Measurements from ENCODE around the gene VILL. TPM values are rescaled to one million over a fixed set of nuclear protein-coding genes. Genes with fewer than 3 reads are reported as not detected.

The VILL gene
- total RNA-seq, 1 donor from 2014 or later, result 2.3 TPM

- Mint-ChIP-seq H3K4me3 (ENCODE audit: unreplicated experiment) (no peak overlapping the region), H3K4me1 (ENCODE audit: unreplicated experiment) (peaks cover 36% of the 10 kb centered on the region), H3K36me3 (ENCODE audit: unreplicated experiment) (peaks cover 41% of the 10 kb centered on the region), H3K9me3 (ENCODE audit: unreplicated experiment) (peaks cover 8% of the 10 kb centered on the region), H3K27ac (ENCODE audit: unreplicated experiment) (peak overlapping the region; percentile 88), H3K27me3 (ENCODE audit: unreplicated experiment) (no peaks in the 10 kb centered on the region)
- TF ChIP-seq, protein P1, sequence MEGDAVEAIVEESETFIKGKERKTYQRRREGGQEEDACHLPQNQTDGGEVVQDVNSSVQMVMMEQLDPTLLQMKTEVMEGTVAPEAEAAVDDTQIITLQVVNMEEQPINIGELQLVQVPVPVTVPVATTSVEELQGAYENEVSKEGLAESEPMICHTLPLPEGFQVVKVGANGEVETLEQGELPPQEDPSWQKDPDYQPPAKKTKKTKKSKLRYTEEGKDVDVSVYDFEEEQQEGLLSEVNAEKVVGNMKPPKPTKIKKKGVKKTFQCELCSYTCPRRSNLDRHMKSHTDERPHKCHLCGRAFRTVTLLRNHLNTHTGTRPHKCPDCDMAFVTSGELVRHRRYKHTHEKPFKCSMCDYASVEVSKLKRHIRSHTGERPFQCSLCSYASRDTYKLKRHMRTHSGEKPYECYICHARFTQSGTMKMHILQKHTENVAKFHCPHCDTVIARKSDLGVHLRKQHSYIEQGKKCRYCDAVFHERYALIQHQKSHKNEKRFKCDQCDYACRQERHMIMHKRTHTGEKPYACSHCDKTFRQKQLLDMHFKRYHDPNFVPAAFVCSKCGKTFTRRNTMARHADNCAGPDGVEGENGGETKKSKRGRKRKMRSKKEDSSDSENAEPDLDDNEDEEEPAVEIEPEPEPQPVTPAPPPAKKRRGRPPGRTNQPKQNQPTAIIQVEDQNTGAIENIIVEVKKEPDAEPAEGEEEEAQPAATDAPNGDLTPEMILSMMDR (IDR thresholded peaks at IDR 0.05), result no peak
- peak; percentile 21 for DNase-seq (ENCODE audit: extremely low spot score, unreplicated experiment)
These were observed 34.5 kb upstream of the VILL start for GRCh38 chr3:37955918-37956707.

DNA sequence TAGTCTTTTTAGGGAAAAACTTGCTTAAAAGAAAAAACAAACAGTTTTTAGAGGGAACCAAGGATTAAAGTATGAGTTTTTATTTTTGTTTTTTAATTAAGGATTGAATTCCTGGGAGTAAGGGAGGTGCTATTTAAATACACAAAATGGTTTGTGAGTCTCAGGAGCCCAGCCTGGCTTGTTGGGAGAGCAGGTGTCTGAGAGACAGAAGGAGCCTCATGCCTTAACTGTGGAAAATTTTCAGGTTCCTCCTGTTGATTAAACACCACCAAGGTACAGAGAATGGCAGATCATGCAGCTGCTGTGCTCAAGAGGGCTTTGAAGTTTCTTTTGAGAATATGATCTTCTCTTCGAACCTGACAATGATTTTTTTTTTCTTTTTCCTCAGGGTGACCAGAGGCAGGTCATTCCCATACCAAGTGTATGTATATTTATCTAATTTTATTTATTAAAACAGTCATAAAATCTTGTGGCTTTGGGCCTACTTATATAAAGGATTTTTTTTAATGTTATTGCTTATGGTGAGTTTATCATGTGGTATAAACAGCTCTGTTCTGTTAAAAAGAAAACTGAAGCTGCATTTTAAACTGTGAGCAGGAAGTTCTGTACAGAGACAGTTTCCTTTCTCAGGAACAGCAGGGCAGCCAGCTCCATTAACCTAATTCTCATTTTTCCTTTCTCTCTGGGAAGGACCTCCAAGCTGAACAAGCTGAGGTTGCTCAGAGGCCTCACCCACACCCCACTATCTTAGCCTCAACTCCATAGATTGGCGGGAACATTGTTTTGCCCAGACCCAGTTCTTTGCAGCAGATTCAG, 33.7 kb upstream of the VILL start:
- peak overlapping the region; percentile 88 for H3K27ac Mint-ChIP-seq (ENCODE audit: unreplicated experiment)
- H3K4me3 Mint-ChIP-seq (ENCODE audit: unreplicated experiment), result no peak overlapping the region
- H3K27me3 Mint-ChIP-seq (ENCODE audit: unreplicated experiment), result no peaks in the 10 kb centered on the region
- H3K36me3 Mint-ChIP-seq (ENCODE audit: unreplicated experiment), result peaks cover 39% of the 10 kb centered on the region
- H3K9me3 Mint-ChIP-seq (ENCODE audit: unreplicated experiment), result peaks cover 8% of the 10 kb centered on the region
- TF ChIP-seq, protein P1 (IDR thresholded peaks at IDR 0.05), result no peak
- peak; percentile 3 for DNase-seq (ENCODE audit: extremely low spot score, unreplicated experiment)
- H3K4me1 Mint-ChIP-seq (ENCODE audit: unreplicated experiment), result peaks cover 39% of the 10 kb centered on the region

DNA sequence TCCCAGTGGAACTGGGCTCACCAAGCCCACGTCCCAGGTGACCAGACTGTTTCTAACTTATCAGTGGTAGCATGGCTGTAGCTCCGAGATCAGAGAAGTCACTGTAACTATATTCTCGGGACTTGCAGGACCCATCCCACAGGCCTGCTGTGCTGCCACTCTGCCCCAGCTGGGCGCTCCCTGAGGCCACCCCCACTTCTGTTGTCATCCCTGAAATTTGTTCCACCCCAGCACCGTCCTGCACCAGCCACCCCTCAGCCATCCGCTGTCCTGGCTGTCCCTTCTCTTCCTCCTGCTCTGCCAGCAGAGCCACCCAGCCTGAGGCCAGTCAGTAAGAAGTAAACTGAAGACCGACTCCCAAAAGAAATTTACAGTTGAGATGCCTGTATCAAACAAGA, 33.0 kb upstream of the VILL start:
- Mint-ChIP-seq H3K9me3 (ENCODE audit: unreplicated experiment) (peaks cover 4% of the 10 kb centered on the region), H3K27ac (ENCODE audit: unreplicated experiment) (peak overlapping the region; percentile 88), H3K36me3 (ENCODE audit: unreplicated experiment) (peaks cover 33% of the 10 kb centered on the region), H3K27me3 (ENCODE audit: unreplicated experiment) (no peaks in the 10 kb centered on the region), H3K4me3 (ENCODE audit: unreplicated experiment) (no peak overlapping the region), H3K4me1 (ENCODE audit: unreplicated experiment) (peaks cover 39% of the 10 kb centered on the region)
- peak; percentile 64 for DNase-seq (ENCODE audit: extremely low spot score, unreplicated experiment)
- TF ChIP-seq, protein P1 (IDR thresholded peaks at IDR 0.05), result no peak

- TF ChIP-seq, protein P1 (IDR thresholded peaks at IDR 0.05), result no peak
- H3K36me3 Mint-ChIP-seq (ENCODE audit: unreplicated experiment), result peaks cover 16% of the 10 kb centered on the region
- no peaks in the 10 kb centered on the region for H3K27me3 Mint-ChIP-seq (ENCODE audit: unreplicated experiment)
- DNase-seq (ENCODE audit: extremely low spot score, unreplicated experiment), result peak; percentile 40
- no peaks in the 10 kb centered on the region for H3K9me3 Mint-ChIP-seq (ENCODE audit: unreplicated experiment)
- peak overlapping the region; percentile 60 for H3K27ac Mint-ChIP-seq (ENCODE audit: unreplicated experiment)
- H3K4me3 Mint-ChIP-seq (ENCODE audit: unreplicated experiment), result no peak overlapping the region
- peaks cover 45% of the 10 kb centered on the region for H3K4me1 Mint-ChIP-seq (ENCODE audit: unreplicated experiment)
These were observed 28.8 kb upstream of the VILL start for GRCh38 chr3:37961622-37962431.

Measured in osteocyte (in vitro differentiated cells).